ENCODE data around the gene FMNL1. TPM values are rescaled to one million over a fixed set of nuclear protein-coding genes. Genes with fewer than 3 reads are reported as not detected.

The FMNL1 gene, protein sequence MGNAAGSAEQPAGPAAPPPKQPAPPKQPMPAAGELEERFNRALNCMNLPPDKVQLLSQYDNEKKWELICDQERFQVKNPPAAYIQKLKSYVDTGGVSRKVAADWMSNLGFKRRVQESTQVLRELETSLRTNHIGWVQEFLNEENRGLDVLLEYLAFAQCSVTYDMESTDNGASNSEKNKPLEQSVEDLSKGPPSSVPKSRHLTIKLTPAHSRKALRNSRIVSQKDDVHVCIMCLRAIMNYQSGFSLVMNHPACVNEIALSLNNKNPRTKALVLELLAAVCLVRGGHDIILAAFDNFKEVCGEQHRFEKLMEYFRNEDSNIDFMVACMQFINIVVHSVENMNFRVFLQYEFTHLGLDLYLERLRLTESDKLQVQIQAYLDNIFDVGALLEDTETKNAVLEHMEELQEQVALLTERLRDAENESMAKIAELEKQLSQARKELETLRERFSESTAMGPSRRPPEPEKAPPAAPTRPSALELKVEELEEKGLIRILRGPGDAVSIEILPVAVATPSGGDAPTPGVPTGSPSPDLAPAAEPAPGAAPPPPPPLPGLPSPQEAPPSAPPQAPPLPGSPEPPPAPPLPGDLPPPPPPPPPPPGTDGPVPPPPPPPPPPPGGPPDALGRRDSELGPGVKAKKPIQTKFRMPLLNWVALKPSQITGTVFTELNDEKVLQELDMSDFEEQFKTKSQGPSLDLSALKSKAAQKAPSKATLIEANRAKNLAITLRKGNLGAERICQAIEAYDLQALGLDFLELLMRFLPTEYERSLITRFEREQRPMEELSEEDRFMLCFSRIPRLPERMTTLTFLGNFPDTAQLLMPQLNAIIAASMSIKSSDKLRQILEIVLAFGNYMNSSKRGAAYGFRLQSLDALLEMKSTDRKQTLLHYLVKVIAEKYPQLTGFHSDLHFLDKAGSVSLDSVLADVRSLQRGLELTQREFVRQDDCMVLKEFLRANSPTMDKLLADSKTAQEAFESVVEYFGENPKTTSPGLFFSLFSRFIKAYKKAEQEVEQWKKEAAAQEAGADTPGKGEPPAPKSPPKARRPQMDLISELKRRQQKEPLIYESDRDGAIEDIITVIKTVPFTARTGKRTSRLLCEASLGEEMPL
- total RNA-seq, result 1 to 10 TPM in 3 of 4 donors, under 1 TPM in 1; 0.22 to 5.2 (median 3.0) TPM

- peak within 1 kb of the TSS; percentile 51 to 65 (median 59) for H3K27ac ChIP-seq
- intact Hi-C loops (cut with DNase I; ENCODE audit: low total_unique reads) (no loop called here), in situ Hi-C loops (cut with MboI; ENCODE audit: low sequenced_read_pairs in 4 of 4) (loop anchor here in 2 of 4 donors (10.0 to 25.0 kb wide), 2 partner anchors 103 to 616 kb away; partner anchors contain the start of gene SPPL2C (in 1 of the 2))
- H3K27me3 ChIP-seq, result peaks cover 0 to 4% (median 0%) of the 10 kb centered on the region in 3 donors
- peak in 1 of 2 donors; percentile 27 for TF ChIP-seq POLR2A (IDR thresholded peaks at IDR 0.05)
- TF ChIP-seq, protein P1, sequence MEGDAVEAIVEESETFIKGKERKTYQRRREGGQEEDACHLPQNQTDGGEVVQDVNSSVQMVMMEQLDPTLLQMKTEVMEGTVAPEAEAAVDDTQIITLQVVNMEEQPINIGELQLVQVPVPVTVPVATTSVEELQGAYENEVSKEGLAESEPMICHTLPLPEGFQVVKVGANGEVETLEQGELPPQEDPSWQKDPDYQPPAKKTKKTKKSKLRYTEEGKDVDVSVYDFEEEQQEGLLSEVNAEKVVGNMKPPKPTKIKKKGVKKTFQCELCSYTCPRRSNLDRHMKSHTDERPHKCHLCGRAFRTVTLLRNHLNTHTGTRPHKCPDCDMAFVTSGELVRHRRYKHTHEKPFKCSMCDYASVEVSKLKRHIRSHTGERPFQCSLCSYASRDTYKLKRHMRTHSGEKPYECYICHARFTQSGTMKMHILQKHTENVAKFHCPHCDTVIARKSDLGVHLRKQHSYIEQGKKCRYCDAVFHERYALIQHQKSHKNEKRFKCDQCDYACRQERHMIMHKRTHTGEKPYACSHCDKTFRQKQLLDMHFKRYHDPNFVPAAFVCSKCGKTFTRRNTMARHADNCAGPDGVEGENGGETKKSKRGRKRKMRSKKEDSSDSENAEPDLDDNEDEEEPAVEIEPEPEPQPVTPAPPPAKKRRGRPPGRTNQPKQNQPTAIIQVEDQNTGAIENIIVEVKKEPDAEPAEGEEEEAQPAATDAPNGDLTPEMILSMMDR (IDR thresholded peaks at IDR 0.05 in 4 of 5, conservative IDR thresholded peaks at IDR 0.05 in 1 of 5), result no peak
- DNase-seq (no peak), ATAC-seq (peak in 1 of 2 donors; percentile 11)
- H3K9me3 ChIP-seq, result no peaks in the 10 kb centered on the region
- peaks cover 9 to 10% of the 10 kb centered on the region in 2 donors for H3K4me1 ChIP-seq
- peak within 1 kb of the TSS; percentile 43 to 58 (median 52) for H3K4me3 ChIP-seq
- H3K36me3 ChIP-seq, result no peaks in the 10 kb centered on the region
These were observed at the start of gene FMNL1 for GRCh38 chr17:45221081-45222013. Gene FMNL1, plus strand, starts transcription at chr17:45221885. Its CDS starts 240 bp downstream, at chr17:45222125.

GRCh38 chr17:45172232-45172540, 49.5 kb upstream of the FMNL1 start:
- intact Hi-C loops (cut with DNase I; ENCODE audit: low total_unique reads), result no loop called here

GRCh38 chr17:45172541-45173286, 49.0 kb upstream of the FMNL1 start:
- TF ChIP-seq, protein P1 (IDR thresholded peaks at IDR 0.05 in 4 of 5, conservative IDR thresholded peaks at IDR 0.05 in 1 of 5), result peak in 2 of 5 experiments; percentile 20 to 22
- TF ChIP-seq POLR2A (IDR thresholded peaks at IDR 0.05), result no peak

More at GRCh38 chr17:45172232-45172540, 49.5 kb upstream of the FMNL1 start:
- Histone ChIP-seq H3K4me3 (peak overlapping the region; percentile 40 to 52 (median 46)), H3K27ac (peak overlapping the region; percentile 88 to 99 (median 94)), H3K9me3 (no peaks in the 10 kb centered on the region), H3K27me3 (no peaks in the 10 kb centered on the region), H3K4me1 (peaks cover 41 to 53% of the 10 kb centered on the region in 2 donors), H3K36me3 (peaks cover 0 to 7% of the 10 kb centered on the region in 2 donors)
- peak in 1 of 2 donors; percentile 1 for ATAC-seq
- no peak for TF ChIP-seq POLR2A (IDR thresholded peaks at IDR 0.05)
- TF ChIP-seq, protein P1 (IDR thresholded peaks at IDR 0.05 in 4 of 5, conservative IDR thresholded peaks at IDR 0.05 in 1 of 5), result no peak
- in situ Hi-C loops (cut with MboI; ENCODE audit: low sequenced_read_pairs in 4 of 4), result loop anchor here in 1 of 4 donors (25.0 kb wide), 1 partner anchor 110 kb away; the partner anchor contains the start of genes DCAKD and NMT1
- DNase-seq, result no peak

More at GRCh38 chr17:45172541-45173286, 49.0 kb upstream of the FMNL1 start:
- in situ Hi-C loops (cut with MboI; ENCODE audit: low sequenced_read_pairs in 4 of 4), result loop anchor here in 1 of 4 donors (25.0 kb wide), 1 partner anchor 110 kb away; the partner anchor contains the start of genes DCAKD and NMT1
- Histone ChIP-seq H3K4me1 (peaks cover 42 to 53% of the 10 kb centered on the region in 2 donors), H3K27me3 (no peaks in the 10 kb centered on the region), H3K4me3 (peak overlapping the region; percentile 40 to 52 (median 46)), H3K27ac (peak overlapping the region; percentile 88 to 99 (median 94)), H3K9me3 (no peaks in the 10 kb centered on the region), H3K36me3 (peaks cover 0 to 7% of the 10 kb centered on the region in 2 donors)
- DNase-seq, result peak; percentile 63 to 85
- intact Hi-C loops (cut with DNase I; ENCODE audit: low total_unique reads), result no loop called here
- peak; percentile 62 to 69 for ATAC-seq
